RWPE1 (cell line): Measurements from ENCODE around the gene CRIP3.

Source experiments
- CTCF ChIA-PET: fragments of 350-600 bp; sonication (Branson Sonifier 250); formaldehyde crosslinking; extraction: SDS; loops from one replicate; lab custom pipeline; 2021; lab: Yijun Ruan, JAX
- POLR2A ChIA-PET: fragments of 400-600 bp; formaldehyde crosslinking; extraction: SDS; loops from one replicate; lab custom pipeline; 2020; ENCODE audit warnings: antibody characterized with exemption; ENCODE audit not compliant: low non-redundant PET; lab: Yijun Ruan, JAX
- DNase-seq: peaks from one replicate; pipeline ENCODE4 v3.0.0; 2012; ENCODE audit warnings: low spot score
- H3K27ac ChIP-seq: fragments of 450-650 bp; 2 replicates; pipeline ENCODE4 v1.5.1; 2017
- TF ChIP-seq, protein P1 (sequence below): fragments of 450-650 bp; conservative IDR thresholded peaks from 2 replicates; pipeline ENCODE4 v1.5.1; 2017; ENCODE audit warnings: low read depth, mild to moderate bottlenecking

The CRIP3 gene

DNA sequence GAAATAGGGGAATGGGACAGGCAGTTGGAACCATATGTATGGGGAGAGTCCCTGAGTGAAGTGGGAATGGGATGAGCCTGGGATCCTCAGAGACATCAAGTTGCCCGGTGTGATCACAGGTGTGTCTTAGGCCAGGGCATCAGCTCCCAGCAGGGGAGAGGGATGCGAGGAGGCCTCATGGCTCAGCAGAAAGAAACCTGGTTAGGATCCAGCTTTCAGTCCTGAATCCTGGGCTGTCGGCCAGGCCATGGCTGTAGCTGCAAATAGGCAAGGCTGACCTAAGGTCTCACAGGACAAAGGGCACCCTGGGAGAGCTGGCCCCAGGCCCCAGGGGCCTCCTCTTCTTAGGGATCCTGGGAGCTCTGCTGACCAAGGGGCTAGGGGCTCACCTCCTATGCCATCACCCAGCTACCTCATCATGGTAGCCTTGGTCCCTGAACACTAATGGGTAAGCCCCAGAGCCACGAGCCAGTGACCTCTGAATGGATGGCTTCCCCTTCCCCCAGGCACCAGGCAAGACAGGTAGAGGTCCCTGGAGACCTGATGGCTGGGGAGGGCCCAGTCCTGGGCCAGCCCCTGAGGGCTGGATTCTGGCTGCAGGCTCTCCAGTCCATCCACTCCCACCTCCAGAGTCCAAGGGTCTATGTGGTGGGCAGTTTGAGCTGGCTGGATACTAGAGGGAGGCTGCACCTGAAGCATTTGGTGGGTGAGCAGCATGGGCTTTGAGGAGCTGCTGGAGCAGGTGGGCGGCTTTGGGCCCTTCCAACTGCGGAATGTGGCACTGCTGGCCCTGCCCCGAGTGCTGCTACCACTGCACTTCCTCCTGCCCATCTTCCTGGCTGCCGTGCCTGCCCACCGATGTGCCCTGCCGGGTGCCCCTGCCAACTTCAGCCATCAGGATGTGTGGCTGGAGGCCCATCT lies 10.7 kb downstream of the CRIP3 start, which contains the start of gene SLC22A7:
TSS of gene SLC22A7 (plus strand) at position 617 of the 921 bp plus-strand sequence. CDS start at position 716, 99 bp downstream.
- CTCF ChIA-PET, result interaction anchor here (0.7 kb wide), 1 partner anchor 240 kb away, joined by 3 read pairs; no protein-coding TSS in a partner anchor
- H3K27ac ChIP-seq, result no peak within 1 kb of the TSS
- no peak for DNase-seq
- POLR2A ChIA-PET, result no interaction called here
- TF ChIP-seq, protein P1, sequence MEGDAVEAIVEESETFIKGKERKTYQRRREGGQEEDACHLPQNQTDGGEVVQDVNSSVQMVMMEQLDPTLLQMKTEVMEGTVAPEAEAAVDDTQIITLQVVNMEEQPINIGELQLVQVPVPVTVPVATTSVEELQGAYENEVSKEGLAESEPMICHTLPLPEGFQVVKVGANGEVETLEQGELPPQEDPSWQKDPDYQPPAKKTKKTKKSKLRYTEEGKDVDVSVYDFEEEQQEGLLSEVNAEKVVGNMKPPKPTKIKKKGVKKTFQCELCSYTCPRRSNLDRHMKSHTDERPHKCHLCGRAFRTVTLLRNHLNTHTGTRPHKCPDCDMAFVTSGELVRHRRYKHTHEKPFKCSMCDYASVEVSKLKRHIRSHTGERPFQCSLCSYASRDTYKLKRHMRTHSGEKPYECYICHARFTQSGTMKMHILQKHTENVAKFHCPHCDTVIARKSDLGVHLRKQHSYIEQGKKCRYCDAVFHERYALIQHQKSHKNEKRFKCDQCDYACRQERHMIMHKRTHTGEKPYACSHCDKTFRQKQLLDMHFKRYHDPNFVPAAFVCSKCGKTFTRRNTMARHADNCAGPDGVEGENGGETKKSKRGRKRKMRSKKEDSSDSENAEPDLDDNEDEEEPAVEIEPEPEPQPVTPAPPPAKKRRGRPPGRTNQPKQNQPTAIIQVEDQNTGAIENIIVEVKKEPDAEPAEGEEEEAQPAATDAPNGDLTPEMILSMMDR, result no peak

DNA sequence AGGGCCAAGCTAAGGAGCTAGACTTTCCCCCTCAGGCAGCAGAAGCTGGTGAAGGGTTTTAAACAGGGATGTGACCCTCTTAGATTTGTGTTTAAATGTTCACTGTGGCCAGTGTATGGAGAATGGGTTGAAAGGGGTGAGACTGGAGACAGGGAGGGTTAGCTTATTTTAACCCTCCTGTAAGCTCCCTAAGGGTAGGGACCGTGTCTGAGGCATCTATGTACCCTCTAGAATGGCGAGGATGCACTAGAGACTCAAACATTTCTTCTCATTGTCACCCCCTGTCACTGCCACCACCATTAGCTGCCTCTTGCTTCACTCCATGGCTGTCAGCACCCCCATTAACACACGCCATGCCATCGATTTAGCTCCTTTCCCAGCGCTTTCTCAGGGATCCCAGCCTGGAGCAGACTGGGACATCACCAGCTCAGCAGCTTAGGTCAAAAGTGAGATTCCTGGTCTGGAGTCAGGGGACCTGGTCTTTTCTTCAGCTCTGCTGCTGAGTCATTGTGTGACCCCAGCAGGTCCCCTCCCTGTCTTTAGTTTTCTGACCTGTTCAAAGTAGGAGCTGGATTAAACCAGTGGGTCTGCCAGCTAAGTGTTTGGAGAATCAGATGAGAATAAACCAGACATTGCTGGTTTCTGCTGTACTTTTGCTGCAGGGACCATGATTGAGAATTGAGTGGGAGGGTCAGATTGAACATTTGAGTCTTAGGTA lies 11.7 kb downstream of the CRIP3 start:
- ChIA-PET POLR2A (no interaction called here), CTCF (interaction anchor here (0.6 to 0.7 kb wide), 3 partner anchors 22 to 208 kb away, joined by 3 to 4 read pairs (median 3); no protein-coding TSS in a partner anchor)
- TF ChIP-seq, protein P1, result no peak
- H3K27ac ChIP-seq, result no peak overlapping the region
- no peak for DNase-seq

DNA sequence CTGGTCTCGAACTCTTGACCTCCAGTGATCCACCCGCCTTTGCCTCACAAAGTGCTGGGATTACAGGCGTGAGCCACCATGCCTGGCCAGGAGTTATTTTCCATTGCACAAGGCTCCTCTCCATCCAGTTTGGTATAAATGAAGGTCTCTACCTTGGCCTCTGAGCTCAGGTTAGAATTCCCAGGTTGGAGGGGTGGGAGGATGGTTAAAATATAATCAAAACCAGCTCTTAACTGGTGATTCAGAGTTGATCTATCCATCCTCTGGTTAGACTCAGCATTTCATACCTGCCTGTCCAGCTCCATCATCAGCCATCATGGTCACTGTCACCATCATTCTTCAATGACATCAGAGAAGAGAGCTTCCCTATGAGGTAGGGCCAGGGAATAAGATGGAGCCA lies 13.2 kb downstream of the CRIP3 start:
- no peak overlapping the region for H3K27ac ChIP-seq
- ChIA-PET POLR2A (no interaction called here), CTCF (no interaction called here)
- TF ChIP-seq, protein P1, result no peak
- DNase-seq, result no peak

DNA sequence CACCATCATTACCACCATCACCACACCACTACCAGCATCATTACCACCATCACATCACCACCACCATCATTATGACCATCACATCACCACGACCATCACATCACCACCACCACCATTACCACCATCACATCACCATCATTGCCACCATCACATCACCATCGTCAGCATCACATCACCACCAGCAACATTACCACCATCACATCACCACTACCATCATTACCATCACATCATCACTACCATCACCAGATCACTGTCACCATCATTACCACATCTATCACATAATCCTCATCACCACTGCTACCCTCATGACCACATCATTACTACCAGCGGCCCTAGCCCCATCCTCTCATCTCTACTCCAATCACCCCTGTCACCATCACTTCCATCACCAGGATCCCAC lies 14.1 kb downstream of the CRIP3 start:
- CTCF ChIA-PET, result no interaction called here
- H3K27ac ChIP-seq, result no peak overlapping the region
- no peak for DNase-seq
- POLR2A ChIA-PET, result no interaction called here
- TF ChIP-seq, protein P1, result no peak

DNA sequence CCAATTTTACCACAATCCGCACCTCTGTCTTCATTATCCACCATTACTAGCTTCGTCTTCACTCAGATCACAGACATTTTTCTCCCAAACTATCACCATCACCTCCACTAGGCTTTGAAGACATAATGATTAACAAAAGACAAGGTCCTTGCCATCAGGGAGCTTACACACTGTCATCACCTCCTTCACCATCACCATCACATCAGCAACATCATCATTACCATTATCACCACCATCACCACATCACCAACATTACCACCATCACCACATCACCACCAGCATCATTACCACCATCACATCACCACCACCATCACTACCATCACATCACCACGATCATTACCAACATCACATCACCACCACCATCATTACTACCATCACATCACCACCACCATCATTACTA lies 14.9 kb downstream of the CRIP3 start:
- POLR2A ChIA-PET, result no interaction called here
- no peak overlapping the region for H3K27ac ChIP-seq
- TF ChIP-seq, protein P1, result no peak
- CTCF ChIA-PET, result no interaction called here
- no peak for DNase-seq

DNA sequence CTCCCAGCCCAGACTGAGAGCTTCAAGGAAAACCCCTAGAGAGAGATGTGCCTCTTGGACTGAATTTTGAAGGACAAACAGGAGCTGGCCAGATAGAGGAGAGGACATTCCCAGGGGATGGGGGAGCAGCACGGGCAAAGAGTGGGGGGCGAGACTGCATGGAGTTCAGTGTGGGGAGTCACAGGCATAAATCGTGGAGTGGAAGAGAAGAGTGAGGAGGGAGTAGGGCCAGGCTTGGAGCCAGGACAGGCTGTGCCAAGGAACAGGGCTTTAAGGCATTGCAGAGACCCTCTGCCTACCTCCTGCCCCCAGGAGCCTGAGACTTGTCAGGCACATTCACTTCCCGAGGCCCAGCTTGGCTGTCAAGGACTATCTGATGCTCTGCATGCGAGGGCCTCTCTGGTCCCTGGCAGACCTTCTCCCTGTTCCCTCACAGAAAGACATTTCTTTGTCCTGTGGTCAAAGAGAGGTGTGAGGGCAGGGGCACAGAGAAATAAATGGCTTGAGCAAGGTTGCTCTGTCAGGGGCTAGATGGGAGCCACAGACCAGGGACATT lies 15.8 kb downstream of the CRIP3 start:
- TF ChIP-seq, protein P1, result no peak
- ChIA-PET POLR2A (no interaction called here), CTCF (no interaction called here)

More for the DNA sequence above, 15.8 kb downstream of the CRIP3 start:
- H3K27ac ChIP-seq, result no peak overlapping the region
- DNase-seq, result no peak
